Activated T-cell treated with anti-CD3 and anti-CD28 coated beads for 4 hours (primary cell): ENCODE data around the gene ZMYND19.
A peak's percentile ranks its signal among the peaks of the same experiment; 100 is the strongest.
"Not testable (repeated sequence)": the region's sequence is repeated elsewhere in the genome, so short reads cannot be mapped to it uniquely, and the experiment has no call there.

ENCODE experiments used
- DNase-seq: peaks from one replicate; pipeline ENCODE4 v3.0.0-alpha.2; 2020

Gene ZMYND19

DNA sequence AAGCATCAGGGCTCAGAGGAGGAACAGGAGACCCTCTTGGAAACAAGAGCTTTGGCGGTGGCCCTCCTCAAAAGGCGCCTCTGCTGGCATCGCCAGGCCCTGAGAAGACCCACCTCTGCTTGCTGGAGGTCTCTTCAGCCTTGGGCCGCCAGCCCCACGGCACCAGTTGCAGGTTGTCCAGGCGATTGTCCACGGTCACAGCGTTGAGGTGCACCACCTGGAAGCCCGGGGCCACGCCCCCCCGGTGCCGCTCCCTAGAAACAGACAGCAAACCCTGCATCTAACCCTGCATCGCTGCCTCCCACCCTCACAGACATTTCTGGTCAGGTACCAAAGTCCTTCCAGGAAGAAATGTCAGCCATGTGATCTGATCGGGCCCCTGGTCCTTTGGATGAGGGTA is 3.5 kb downstream of the ZMYND19 start:
- no peak for DNase-seq

GRCh38 chr9:137583957-137584356 is 6.4 kb downstream of the ZMYND19 start:
- DNase-seq, result no peak

GRCh38 chr9:137583347-137583746 is 7.0 kb downstream of the ZMYND19 start:
- DNase-seq, result no peak

- no peak for DNase-seq
Measured at GRCh38 chr9:137582286-137582860, 7.9 kb downstream of the ZMYND19 start.

DNA sequence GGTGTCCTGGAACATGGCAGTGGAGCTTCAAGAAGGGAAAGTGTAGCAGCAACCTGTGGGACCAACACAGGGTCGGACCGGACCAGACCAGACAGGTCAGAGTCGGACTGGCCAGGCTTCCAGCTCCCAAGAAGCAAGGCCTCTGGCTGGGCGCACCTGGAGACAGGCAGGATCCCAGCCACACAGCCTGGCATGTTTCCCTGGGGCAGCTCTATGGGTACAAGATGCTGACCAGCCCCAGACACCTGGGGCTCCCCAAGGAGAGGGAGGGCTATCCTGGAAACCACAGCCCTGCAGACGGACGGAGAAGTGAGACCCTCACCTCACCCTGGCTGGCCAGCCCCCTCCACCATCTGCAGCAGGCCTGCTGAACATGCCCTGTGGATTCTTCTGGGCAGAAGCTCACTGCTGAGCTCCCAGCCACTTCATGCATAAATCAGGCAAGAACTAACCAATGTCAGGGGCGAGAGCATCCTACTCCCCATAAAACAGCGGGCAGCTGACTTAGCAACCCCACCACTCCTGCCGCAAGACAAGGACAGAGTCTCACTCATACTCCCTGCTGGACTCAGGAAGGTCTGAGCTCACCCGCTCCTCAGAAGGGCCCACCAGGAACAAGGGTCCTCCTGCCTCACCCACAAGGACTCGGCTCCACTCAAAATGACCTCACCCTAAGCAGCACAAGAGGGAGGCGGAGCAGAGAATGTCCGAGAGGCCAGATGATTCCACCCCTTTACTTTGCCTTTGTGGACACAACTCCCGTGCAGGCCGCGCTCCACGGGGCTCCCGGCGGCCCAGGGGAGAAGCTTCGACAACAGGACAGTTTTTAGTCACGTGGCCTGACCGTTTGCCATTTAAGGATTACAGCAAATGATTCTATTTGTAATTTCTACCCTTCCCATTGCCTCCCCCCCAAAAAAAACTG is 8.7 kb downstream of the ZMYND19 start:
- no peak for DNase-seq

- no peak for DNase-seq
Measured at GRCh38 chr9:137580954-137581322, 9.4 kb downstream of the ZMYND19 start.

DNA sequence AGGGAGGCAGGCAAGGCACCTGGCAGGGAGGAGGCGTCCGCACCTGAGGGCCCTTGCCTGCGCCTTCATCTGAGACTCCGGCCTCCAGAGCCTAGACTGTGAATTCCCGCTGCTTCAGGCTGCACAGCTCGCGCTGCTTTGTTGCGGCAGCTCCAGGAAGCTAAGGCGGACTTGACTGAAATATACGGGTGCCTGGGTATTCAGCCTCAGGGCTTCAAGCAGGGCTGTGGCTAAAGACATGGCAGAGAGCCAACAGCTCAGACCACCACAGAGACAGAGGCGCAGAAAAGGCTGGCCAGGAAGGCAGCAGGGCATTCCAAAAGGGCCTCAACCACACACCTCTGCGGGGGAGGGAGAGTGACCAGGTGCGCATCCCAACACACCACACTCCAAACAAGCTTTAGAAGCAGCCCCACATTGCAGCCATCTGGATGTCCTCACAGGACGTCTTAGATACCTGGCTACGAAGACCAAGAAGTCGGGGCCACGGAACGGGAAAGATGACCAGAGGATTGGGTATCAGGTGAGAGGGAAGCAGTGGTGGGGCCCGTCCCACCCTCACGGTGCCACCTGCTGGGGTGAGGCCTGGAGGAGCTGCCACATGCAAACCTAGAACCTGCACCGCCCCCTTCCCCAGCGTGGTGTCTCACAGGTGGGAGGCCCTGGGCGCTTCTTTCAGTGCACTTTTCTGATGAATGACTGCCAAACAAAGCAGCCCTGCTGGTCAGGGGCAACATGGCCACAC is 9.9 kb downstream of the ZMYND19 start:
- no peak for DNase-seq

GRCh38 chr9:137579259-137579604 is 11.1 kb downstream of the ZMYND19 start:
- no peak for DNase-seq

GRCh38 chr9:137578518-137579258 is 11.6 kb downstream of the ZMYND19 start, which contains the start of gene DPH7:
Gene DPH7 (minus strand): TSS chr9:137578925. CDS start chr9:137578777, 148 bp downstream.
- peak; percentile 95 for DNase-seq

DNA sequence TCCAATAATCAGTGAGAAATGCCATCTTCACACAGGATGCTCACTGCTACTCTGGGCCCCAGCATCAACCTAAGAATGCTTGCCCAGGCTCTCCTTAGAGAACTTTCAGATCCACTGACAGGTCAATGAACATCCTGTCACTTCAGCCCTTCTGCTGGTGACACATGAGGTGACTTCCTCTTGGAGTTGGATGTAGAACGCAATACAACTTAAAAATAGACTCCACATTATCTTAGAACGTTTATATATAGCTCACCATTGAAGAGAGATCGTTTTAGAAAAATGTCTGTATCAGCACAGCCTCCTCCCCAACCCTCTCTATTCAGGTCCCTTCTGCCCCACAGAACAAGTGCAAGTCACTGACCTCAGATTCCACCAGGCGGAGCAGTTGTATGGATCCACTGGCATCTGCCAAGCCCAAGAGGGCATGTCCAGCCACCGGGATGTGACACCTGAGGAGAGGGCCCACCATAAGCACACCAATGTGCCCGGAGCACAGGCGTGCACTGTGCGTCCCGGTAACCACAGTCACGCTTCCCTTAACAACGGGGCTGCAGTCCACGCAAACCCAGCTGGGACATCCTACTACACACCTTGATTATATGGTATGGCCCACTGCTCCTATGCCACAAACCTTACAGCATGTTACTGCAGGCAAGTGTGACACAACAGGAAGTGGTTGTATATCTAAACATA is 14.4 kb downstream of the ZMYND19 start:
- DNase-seq, result no peak

- no peak for DNase-seq
Measured at GRCh38 chr9:137575364-137575715, 15.0 kb downstream of the ZMYND19 start.

GRCh38 chr9:137574192-137574591 is 16.1 kb downstream of the ZMYND19 start:
- DNase-seq, result no peak

GRCh38 chr9:137570566-137570965 is 19.7 kb downstream of the ZMYND19 start:
- DNase-seq, result no peak

DNA sequence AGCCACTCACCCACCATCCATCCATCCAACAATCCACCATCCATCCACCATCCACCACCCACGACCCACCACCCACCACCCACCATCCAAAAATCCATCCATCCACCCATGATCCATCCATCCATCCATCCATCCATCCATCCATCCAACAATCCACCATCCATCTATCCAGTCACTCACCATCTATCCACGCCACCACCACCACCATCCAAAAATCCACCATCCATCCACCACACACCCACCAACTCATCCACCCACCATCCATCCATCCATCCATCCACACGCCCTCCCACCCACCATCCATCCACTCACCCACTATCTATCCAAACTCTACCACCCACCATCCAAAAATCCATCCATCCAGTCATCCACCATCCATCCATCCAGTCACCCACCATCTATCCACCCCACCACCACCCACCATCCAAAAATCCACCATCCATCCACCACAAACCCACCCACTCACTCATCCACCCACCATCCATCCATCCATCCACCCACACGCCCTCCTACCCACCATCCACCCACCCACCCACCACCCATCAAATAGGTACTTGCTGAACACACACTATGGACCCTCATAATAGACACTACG is 20.6 kb downstream of the ZMYND19 start:
- DNase-seq, result no peak

- not testable (repeated sequence) for DNase-seq
Measured at GRCh38 chr9:137568445-137568844, 21.9 kb downstream of the ZMYND19 start.

GRCh38 chr9:137564817-137565411 is 25.4 kb downstream of the ZMYND19 start:
- DNase-seq, result no peak

- DNase-seq, result no peak
Measured at GRCh38 chr9:137564134-137564533, 26.2 kb downstream of the ZMYND19 start.

GRCh38 chr9:137558127-137558526 is 32.2 kb downstream of the ZMYND19 start:
- DNase-seq, result no peak

DNA sequence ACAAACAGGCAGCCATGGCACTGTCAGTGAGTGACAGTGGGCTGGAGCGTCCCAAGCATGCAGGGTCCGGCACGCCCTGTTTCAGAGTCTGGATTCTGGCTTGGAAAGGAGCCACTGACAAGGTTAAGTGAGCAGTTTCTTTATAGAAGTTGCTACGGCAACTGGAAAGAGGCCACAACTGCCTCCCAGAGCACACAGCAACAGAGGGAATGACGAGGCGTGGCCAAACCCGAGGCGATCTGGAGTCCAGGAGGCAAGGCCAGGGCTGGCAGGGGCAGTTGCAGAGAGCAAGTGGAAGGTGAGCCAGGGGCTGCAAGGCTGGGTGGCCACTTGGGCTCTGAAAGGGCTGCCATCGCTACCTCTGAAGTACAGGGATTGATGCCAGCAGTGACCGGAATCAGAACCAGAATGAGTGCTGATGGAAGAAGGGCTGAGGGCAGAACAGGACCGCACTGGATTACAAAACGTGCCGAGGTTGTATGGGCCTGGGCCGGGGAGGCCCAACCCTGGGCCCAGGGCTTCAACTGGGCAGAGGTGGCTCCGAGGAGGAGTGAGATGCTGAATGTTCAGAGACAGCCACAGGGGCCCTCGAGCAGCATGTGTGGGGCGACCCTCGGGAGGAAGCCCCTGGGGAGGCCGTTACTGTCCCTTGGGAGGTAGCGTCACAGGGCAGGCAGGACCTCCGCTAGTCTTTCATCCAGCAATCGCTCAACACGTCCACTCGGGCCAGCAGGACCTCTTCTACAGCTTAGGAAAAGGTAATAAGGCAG is 34.1 kb downstream of the ZMYND19 start:
- DNase-seq, result no peak

GRCh38 chr9:137555179-137555578 is 35.1 kb downstream of the ZMYND19 start:
- no peak for DNase-seq

GRCh38 chr9:137554349-137554748 is 36.0 kb downstream of the ZMYND19 start:
- no peak for DNase-seq
